Measurements from ENCODE around the gene C2orf66. TPM values are rescaled to one million over a fixed set of nuclear protein-coding genes. Genes with fewer than 3 reads are reported as not detected.

C2orf66 gene
- polyA plus RNA-seq, 1 donor from 2014 or later, result 1.4 TPM

GRCh38 chr2:196758474-196759377 is 50.4 kb downstream of the C2orf66 start:
- Histone ChIP-seq H3K9me2 (ENCODE audit: insufficient read depth, low read length) (no peaks in the 10 kb centered on the region), H3K4me2 (ENCODE audit: low read length) (no peak overlapping the region), H3K4me3 (ENCODE audit: low read length) (no peak overlapping the region), H3K27me3 (ENCODE audit: insufficient read depth, low read depth, low read length) (no peaks in the 10 kb centered on the region), H4K20me1 (ENCODE audit: insufficient read depth) (no peaks in the 10 kb centered on the region), H3K27ac (ENCODE audit: low read length) (no peak overlapping the region), H3K79me2 (replicated peaks; ENCODE audit: insufficient read depth, low read length) (no peaks in the 10 kb centered on the region), H3K9me3 (ENCODE audit: low read length) (no peaks in the 10 kb centered on the region), H3K36me3 (ENCODE audit: insufficient read depth, low read length) (no peaks in the 10 kb centered on the region), H3F3A (ENCODE audit: insufficient read depth, low read length, poor library complexity, severe bottlenecking) (no peaks in the 10 kb centered on the region), H2AFZ (ENCODE audit: low read depth, low read length) (no peak overlapping the region), H3K9ac (ENCODE audit: low read length) (no peak overlapping the region)
- TF ChIP-seq EZH2 (IDR thresholded peaks at IDR 0.05; ENCODE audit: borderline replicate concordance, insufficient read depth, low read length, poor library complexity, severe bottlenecking), result no peak
- TF ChIP-seq TAF1 (IDR thresholded peaks at IDR 0.05; ENCODE audit: low read depth), result no peak
- no peak for TF ChIP-seq MXI1 (conservative IDR thresholded peaks at IDR 0.05; ENCODE audit: poor library complexity, severe bottlenecking)
- peak; percentile 76 for TF ChIP-seq CTCF (IDR thresholded peaks at IDR 0.05; ENCODE audit: poor library complexity, severe bottlenecking)
- TF ChIP-seq RAD21 (conservative IDR thresholded peaks at IDR 0.05), result peak; percentile 74
- TF ChIP-seq SMC3 (conservative IDR thresholded peaks at IDR 0.05; ENCODE audit: poor library complexity), result peak; percentile 80

Small RNA genes within 50 kb of the gene (small RNA-seq; reads per million reads assigned to genes)
- 0 reads per million in 3 experiments for gene AC012486.1

Other genes starting within 250 kb of the C2orf66 start
- gene HECW2, start 215.8 kb downstream of the C2orf66 start, polyA plus RNA-seq, result 11.6 and 11.8 TPM in 2 replicates
- 0.57 and 1.8 TPM in 2 replicates for gene CCDC150, start 169.6 kb downstream of the C2orf66 start, polyA plus RNA-seq
- gene GTF3C3, start 9.7 kb downstream of the C2orf66 start, polyA plus RNA-seq, result 54.6 and 57.0 TPM in 2 replicates
- gene PGAP1, start 117.4 kb upstream of the C2orf66 start, polyA plus RNA-seq, result 54.8 and 63.3 TPM in 2 replicates

Measured in neural cell (in vitro differentiated cells).